Measurements from ENCODE around the gene ANKRD22. TPM values are rescaled to one million over a fixed set of nuclear protein-coding genes. Genes with fewer than 3 reads are reported as not detected.

Gene ANKRD22
- total and polyA plus RNA-seq, 4 donors: 0.38 to 1.0 (median 0.43) TPM

- Histone ChIP-seq H3K27me3 (ENCODE audit: control insufficient read depth in 4 of 4, insufficient read depth in 4 of 4, low read length in 3 of 4) (no peaks in the 10 kb centered on the region), H3K9ac (ENCODE audit: low read depth in 1 of 2, low read length in 2 of 2) (no peak overlapping the region), H3K27ac (ENCODE audit: low read depth in 1 of 2, low read length in 2 of 2) (no peak overlapping the region), H3K36me3 (ENCODE audit: control insufficient read depth in 4 of 4, insufficient read depth in 3 of 4, low read depth in 1 of 4, low read length in 3 of 4) (no peaks in the 10 kb centered on the region), H3K9me3 (ENCODE audit: control insufficient read depth in 4 of 4, low read length in 3 of 4) (no peaks in the 10 kb centered on the region), H3K4me3 (ENCODE audit: low read depth in 1 of 3, low read length in 3 of 3) (no peak overlapping the region), H3K4me1 (ENCODE audit: control insufficient read depth in 4 of 4, insufficient read depth in 4 of 4, low read length in 3 of 4) (peaks cover 7 to 10% (median 10%) of the 10 kb centered on the region in 4 donors)
- no peak for DNase-seq (ENCODE audit: low spot score)
- TF ChIP-seq GABPA (IDR thresholded peaks at IDR 0.05 in 1 of 2, conservative IDR thresholded peaks at IDR 0.05 in 1 of 2) (no peak), NR2F2 (IDR thresholded peaks at IDR 0.05) (no peak), FOXA1 (IDR thresholded peaks at IDR 0.05) (no peak), ZBTB33 (IDR thresholded peaks at IDR 0.05) (no peak), JUND (IDR thresholded peaks at IDR 0.05) (no peak), EGR1 (IDR thresholded peaks at IDR 0.05; ENCODE audit: low read depth in 2 of 2) (no peak), YY1 (IDR thresholded peaks at IDR 0.05) (no peak), MAX (IDR thresholded peaks at IDR 0.05) (no peak), RXRA (IDR thresholded peaks at IDR 0.05) (no peak)
- 96% methylated on average over 4 of the region's 4 CpGs for WGBS
Measured at GRCh38 chr10:88890681-88891381, 39.2 kb upstream of the ANKRD22 start.

GRCh38 chr10:88889559-88890337 lies 38.1 kb upstream of the ANKRD22 start:
- DNase-seq (ENCODE audit: low spot score): no peak
- Histone ChIP-seq H3K4me1 (ENCODE audit: control insufficient read depth in 4 of 4, insufficient read depth in 4 of 4, low read length in 3 of 4) (peaks cover 0 to 2% (median 0%) of the 10 kb centered on the region in 4 donors), H3K9ac (ENCODE audit: low read depth in 1 of 2, low read length in 2 of 2) (no peak overlapping the region), H3K9me3 (ENCODE audit: control insufficient read depth in 4 of 4, low read length in 3 of 4) (no peaks in the 10 kb centered on the region), H3K36me3 (ENCODE audit: control insufficient read depth in 4 of 4, insufficient read depth in 3 of 4, low read depth in 1 of 4, low read length in 3 of 4) (no peaks in the 10 kb centered on the region), H3K4me3 (ENCODE audit: low read depth in 1 of 3, low read length in 3 of 3) (no peak overlapping the region), H3K27ac (ENCODE audit: low read depth in 1 of 2, low read length in 2 of 2) (no peak overlapping the region), H3K27me3 (ENCODE audit: control insufficient read depth in 4 of 4, insufficient read depth in 4 of 4, low read length in 3 of 4) (no peaks in the 10 kb centered on the region)
- TF ChIP-seq HNF4A (conservative IDR thresholded peaks at IDR 0.05): no peak
- TF ChIP-seq FOXA2 (IDR thresholded peaks at IDR 0.05): no peak
- TF ChIP-seq YY1 (IDR thresholded peaks at IDR 0.05): no peak
- no peak for TF ChIP-seq EGR1 (IDR thresholded peaks at IDR 0.05; ENCODE audit: low read depth in 2 of 2)
- TF ChIP-seq FOXA1 (IDR thresholded peaks at IDR 0.05): no peak
- TF ChIP-seq SP1 (IDR thresholded peaks at IDR 0.05): no peak
- no peak for TF ChIP-seq NR2F2 (IDR thresholded peaks at IDR 0.05)
- TF ChIP-seq JUND (IDR thresholded peaks at IDR 0.05): no peak
- no peak for TF ChIP-seq GABPA (IDR thresholded peaks at IDR 0.05 in 1 of 2, conservative IDR thresholded peaks at IDR 0.05 in 1 of 2)
- TF ChIP-seq RXRA (IDR thresholded peaks at IDR 0.05): no peak
- no peak for TF ChIP-seq CTCF (IDR thresholded peaks at IDR 0.05; ENCODE audit: low read depth, low read length, missing input control)
- TF ChIP-seq TAF1 (conservative IDR thresholded peaks at IDR 0.05): no peak
- no peak for TF ChIP-seq MAX (IDR thresholded peaks at IDR 0.05)
- TF ChIP-seq ZBTB33 (IDR thresholded peaks at IDR 0.05): no peak
- 83% methylated on average over 1 of the region's 1 CpG for WGBS

Measured in liver (tissue), 9 donors.